Sigmoid colon (tissue), 7 donors: ENCODE results near the gene BHLHA15. TPM values are rescaled to one million over a fixed set of nuclear protein-coding genes. Genes with fewer than 3 reads are reported as not detected.

ENCODE experiments used
- DNase-seq: peaks from one replicate; pipeline ENCODE4 v3.0.0-alpha.2; 2019
- H3K27ac ChIP-seq, 4 donors: fragments of 200-600 bp; sonication (generic); one replicate each; pipeline ENCODE4 v1.5.1; 2016 to 2019; ENCODE audit warnings: mild to moderate bottlenecking in 1 of 4
- H3K27me3 ChIP-seq, 3 donors: fragments of 200-600 bp; sonication (generic); one replicate each; pipeline ENCODE4 v1.5.1; 2019; ENCODE audit warnings: mild to moderate bottlenecking in 1 of 3
- H3K36me3 ChIP-seq, 4 donors: fragments of 200-600 bp; sonication (generic); one replicate each; pipeline ENCODE4 v1.5.1; 2016 to 2019
- H3K4me1 ChIP-seq, 4 donors: fragments of 200-600 bp; sonication (generic); one replicate each; pipeline ENCODE4 v1.5.1; 2017 to 2019
- H3K4me3 ChIP-seq, 4 donors: fragments of 200-600 bp; sonication (generic); one replicate each; pipeline ENCODE4 v1.5.1; 2017 to 2019; ENCODE audit warnings: mild to moderate bottlenecking in 2 of 4, moderate library complexity in 1 of 4
- H3K9me3 ChIP-seq, 4 donors: fragments of 200-600 bp in 3 of 4; sonication (generic) in 3 of 4; one replicate each; pipeline versions ENCODE4 v1.5.1 to v1.6.1; 2013 to 2019
- EP300 ChIP-seq, 4 donors: sonication (generic); formaldehyde crosslinking; IDR thresholded peaks; one replicate each; pipeline ENCODE4 v1.6.1; 2017; ENCODE audit warnings: antibody characterized with exemption in 4 of 4
- POLR2A ChIP-seq, 2 donors: fragments of 450-650 bp; IDR thresholded peaks; one replicate each; pipeline ENCODE4 v1.6.1; 2016; ENCODE audit warnings: antibody characterized with exemption in 2 of 2, mild to moderate bottlenecking in 2 of 2, moderate library complexity in 2 of 2
- POLR2AphosphoS5 ChIP-seq, 4 donors: sonication (generic); formaldehyde crosslinking; IDR thresholded peaks; one replicate each; pipeline ENCODE4 v1.6.1; 2017; ENCODE audit warnings: antibody characterized with exemption in 4 of 4
- WGBS, 2 donors: extraction: QIAGEN DNeasy Blood & Tissue Kit; methylation state at CpG; one replicate each; pipeline ENCODE4 v1.1.7; 2013; 5-methylcytosine and 5-hydroxymethylcytosine counted together
- intact Hi-C: fragments of 100-400 bp; cut with DNase I; formaldehyde crosslinking; loops from one replicate; pipeline ENCODE4 v1.15.1; 2023
- polyA plus RNA-seq, 3 donors: library from polyadenylated mRNA; stranded (reverse); fragments of 200-250 nt; gene quantifications; one replicate each; pipeline ENCODE4 v1.2.3, GENCODE V29; 2013
- total RNA-seq, 4 donors: library from RNA; depleted of rRNA; stranded (reverse); fragments of >200 nt; gene quantifications; one replicate each; pipeline ENCODE4 v1.1.0, GENCODE V29; 2016
- TF ChIP-seq, protein P1 (sequence below), 4 experiments: fragments of 450-650 bp in 3 of 4; fragments of 200-600 bp in 1 of 4; IDR thresholded peaks; one replicate each; pipeline ENCODE4 v1.5.1; 2016 to 2019; ENCODE audit warnings: antibody characterized with exemption in 4 of 4, mild to moderate bottlenecking in 3 of 4, moderate library complexity in 2 of 4
- donor health status: healthy with polysubstance abuse.
- donor health status: Bipolar disorder and iron deficiency.
- donor health status: healthy.

BHLHA15 gene
- total and polyA plus RNA-seq, 7 donors = 1.2 to 1.4 TPM; not detected in 5

DNA sequence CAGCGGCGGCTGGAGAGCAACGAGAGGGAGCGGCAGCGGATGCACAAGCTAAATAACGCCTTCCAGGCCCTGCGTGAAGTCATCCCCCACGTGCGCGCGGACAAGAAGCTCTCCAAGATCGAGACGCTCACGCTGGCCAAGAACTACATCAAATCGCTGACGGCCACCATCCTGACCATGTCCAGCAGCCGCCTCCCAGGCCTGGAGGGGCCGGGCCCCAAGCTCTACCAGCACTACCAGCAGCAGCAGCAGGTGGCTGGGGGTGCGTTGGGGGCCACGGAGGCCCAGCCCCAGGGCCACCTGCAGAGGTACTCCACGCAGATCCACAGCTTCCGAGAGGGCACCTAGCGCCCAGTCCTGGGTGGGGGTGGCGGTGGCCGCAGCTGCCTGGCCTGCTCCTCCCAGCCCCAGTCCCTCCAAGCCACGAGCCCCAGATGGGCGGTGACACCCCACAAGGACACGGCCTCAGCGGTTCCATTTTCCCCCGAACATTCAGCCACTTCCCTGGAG is 1.3 kb downstream of the BHLHA15 start:
- WGBS, 2 donors = 89 to 93% methylated on average over 30 of the region's 30 CpGs
- TF ChIP-seq EP300 (IDR thresholded peaks at IDR 0.05) = no peak
- no peak for TF ChIP-seq POLR2A (IDR thresholded peaks at IDR 0.05)
- no peak for TF ChIP-seq POLR2AphosphoS5 (IDR thresholded peaks at IDR 0.05)
- TF ChIP-seq, protein P1, sequence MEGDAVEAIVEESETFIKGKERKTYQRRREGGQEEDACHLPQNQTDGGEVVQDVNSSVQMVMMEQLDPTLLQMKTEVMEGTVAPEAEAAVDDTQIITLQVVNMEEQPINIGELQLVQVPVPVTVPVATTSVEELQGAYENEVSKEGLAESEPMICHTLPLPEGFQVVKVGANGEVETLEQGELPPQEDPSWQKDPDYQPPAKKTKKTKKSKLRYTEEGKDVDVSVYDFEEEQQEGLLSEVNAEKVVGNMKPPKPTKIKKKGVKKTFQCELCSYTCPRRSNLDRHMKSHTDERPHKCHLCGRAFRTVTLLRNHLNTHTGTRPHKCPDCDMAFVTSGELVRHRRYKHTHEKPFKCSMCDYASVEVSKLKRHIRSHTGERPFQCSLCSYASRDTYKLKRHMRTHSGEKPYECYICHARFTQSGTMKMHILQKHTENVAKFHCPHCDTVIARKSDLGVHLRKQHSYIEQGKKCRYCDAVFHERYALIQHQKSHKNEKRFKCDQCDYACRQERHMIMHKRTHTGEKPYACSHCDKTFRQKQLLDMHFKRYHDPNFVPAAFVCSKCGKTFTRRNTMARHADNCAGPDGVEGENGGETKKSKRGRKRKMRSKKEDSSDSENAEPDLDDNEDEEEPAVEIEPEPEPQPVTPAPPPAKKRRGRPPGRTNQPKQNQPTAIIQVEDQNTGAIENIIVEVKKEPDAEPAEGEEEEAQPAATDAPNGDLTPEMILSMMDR (IDR thresholded peaks at IDR 0.05) = no peak
- no peak overlapping the region for H3K4me3 ChIP-seq
- intact Hi-C loops = no loop called here
- H3K27ac ChIP-seq = no peak overlapping the region
- H3K36me3 ChIP-seq = peaks cover 0 to 14% (median 6%) of the 10 kb centered on the region in 4 donors
- H3K27me3 ChIP-seq = peaks cover 7 to 24% (median 12%) of the 10 kb centered on the region in 3 donors
- H3K9me3 ChIP-seq = no peaks in the 10 kb centered on the region
- DNase-seq = peak; percentile 63
- H3K4me1 ChIP-seq = peaks cover 0 to 14% (median 7%) of the 10 kb centered on the region in 4 donors

DNA sequence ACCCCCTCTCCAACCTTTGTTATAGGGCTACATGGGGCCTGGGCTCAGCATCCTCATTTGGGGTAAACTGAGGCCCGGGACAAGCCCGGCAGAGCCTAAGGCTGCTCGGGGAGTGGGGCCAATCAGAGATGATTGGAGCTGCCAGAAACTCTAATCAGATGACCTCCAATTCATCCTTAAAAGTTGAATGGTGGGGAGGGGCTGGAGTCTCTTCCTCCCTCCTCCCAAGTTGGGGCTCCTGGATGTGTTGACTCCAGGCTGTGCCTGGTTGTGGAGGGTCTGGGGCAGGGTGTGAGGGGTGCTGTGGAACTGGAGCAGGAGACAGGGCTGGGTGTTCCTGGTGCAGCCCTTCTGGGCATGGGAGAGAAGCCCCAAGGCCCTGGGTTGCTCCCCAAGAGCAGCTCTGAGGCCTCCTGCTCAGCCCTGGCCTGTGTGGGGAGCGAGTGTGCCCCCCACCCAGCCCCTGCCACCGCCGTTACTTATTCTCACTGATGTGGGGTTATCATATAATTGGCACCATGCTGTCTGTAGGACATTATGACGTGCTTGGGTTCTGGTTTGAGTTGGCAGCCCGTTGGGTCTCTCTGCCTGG is 2.2 kb downstream of the BHLHA15 start:
- Histone ChIP-seq H3K9me3 (no peaks in the 10 kb centered on the region), H3K4me1 (peaks cover 0 to 14% (median 7%) of the 10 kb centered on the region in 4 donors), H3K27me3 (peaks cover 7 to 24% (median 12%) of the 10 kb centered on the region in 3 donors), H3K27ac (no peak overlapping the region), H3K4me3 (no peak overlapping the region), H3K36me3 (peaks cover 0 to 15% (median 8%) of the 10 kb centered on the region in 4 donors)
- peak; percentile 56 for DNase-seq
- intact Hi-C loops = no loop called here
- no peak for TF ChIP-seq POLR2AphosphoS5 (IDR thresholded peaks at IDR 0.05)
- TF ChIP-seq, protein P1 (IDR thresholded peaks at IDR 0.05) = no peak
- WGBS, 2 donors = 87 to 89% methylated on average over 8 of the region's 8 CpGs

DNA sequence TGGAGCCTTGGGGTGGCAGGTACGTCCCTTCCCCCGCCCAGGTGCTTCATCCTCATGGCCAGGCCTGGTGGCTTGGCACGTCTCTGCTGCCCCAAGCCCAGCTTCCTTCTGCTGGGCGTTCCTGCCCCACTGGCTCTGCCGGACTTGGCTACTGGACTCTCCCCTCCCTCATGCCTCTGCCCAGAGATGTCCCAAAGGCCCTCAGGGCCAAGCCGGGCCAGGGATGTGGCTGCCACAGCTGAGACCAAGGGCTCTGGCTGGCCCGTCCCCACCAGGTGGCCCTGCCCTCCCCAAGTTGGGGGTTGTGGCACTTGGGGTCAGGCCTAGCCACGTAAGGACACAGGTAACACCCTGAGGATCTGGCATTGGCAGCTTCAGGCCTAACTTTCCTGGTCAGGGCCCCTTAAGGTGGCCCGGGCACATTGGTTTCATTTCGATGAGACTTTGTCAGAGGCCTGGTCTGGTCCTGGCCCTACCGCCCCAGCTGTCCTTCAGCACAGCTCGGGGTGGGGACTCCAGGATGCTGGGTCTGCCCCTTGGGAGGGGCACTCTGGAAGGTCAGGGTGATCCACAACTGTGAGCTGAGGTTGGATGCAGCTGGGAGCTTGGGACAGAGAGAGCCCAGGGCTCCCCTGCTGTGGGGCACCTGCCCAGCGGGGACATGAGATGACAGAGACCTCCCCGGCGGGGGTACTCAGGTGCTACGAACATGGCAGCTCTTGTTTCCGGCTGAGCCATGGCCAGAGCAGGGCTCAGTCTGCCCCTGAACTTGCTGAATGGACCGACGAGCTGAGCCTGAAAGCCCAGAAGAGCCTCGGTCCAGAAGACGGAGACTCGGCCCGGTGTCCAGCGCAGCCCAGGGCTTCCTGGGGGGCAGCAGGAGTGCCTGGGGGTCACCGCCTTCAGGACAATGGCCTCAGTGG is 2.9 kb downstream of the BHLHA15 start:
- H3K27me3 ChIP-seq = peaks cover 7 to 24% (median 12%) of the 10 kb centered on the region in 3 donors
- 84 to 92% methylated on average over 25 of the region's 25 CpGs for WGBS, 2 donors
- intact Hi-C loops = no loop called here
- DNase-seq = peak; percentile 43
- peaks cover 0 to 14% (median 7%) of the 10 kb centered on the region in 4 donors for H3K4me1 ChIP-seq
- no peak overlapping the region for H3K4me3 ChIP-seq
- H3K9me3 ChIP-seq = no peaks in the 10 kb centered on the region
- H3K36me3 ChIP-seq = peaks cover 0 to 15% (median 8%) of the 10 kb centered on the region in 4 donors
- H3K27ac ChIP-seq = no peak overlapping the region
- no peak for TF ChIP-seq POLR2AphosphoS5 (IDR thresholded peaks at IDR 0.05)
- no peak for TF ChIP-seq EP300 (IDR thresholded peaks at IDR 0.05)
- no peak for TF ChIP-seq POLR2A (IDR thresholded peaks at IDR 0.05)
- TF ChIP-seq, protein P1 (IDR thresholded peaks at IDR 0.05) = no peak

DNA sequence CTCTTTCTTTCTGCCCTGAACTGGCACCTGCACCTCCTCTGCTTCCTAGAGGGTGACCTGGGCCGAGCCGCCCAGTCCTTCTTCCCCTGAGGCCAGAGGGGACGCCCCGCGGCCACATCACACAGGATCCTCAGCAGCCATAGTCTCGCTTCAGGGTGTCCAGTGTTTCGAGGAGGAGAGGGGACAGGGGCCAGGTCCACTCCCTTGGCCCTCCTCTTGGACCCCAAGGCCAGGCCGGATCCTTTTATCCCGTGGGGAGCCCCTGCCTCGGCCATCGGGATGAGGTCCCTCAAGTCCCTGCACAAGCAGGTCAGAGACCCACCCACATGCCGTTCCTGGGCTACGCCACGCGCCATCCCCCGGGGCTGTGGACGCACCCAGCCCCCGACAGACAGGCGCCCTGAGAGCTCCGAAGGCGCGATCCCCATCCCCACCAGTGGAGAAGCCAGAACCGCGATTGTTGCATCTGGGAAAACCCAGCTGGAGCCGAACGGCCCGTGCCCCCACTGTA is 3.6 kb downstream of the BHLHA15 start:
- peaks cover 0 to 21% (median 8%) of the 10 kb centered on the region in 4 donors for H3K36me3 ChIP-seq
- 95 to 96% methylated on average over 27 of the region's 27 CpGs for WGBS, 2 donors
- H3K4me1 ChIP-seq = peaks cover 0 to 14% (median 7%) of the 10 kb centered on the region in 4 donors
- H3K9me3 ChIP-seq = no peaks in the 10 kb centered on the region
- H3K4me3 ChIP-seq = no peak overlapping the region
- intact Hi-C loops = no loop called here
- peak; percentile 55 for DNase-seq
- peaks cover 7 to 24% (median 12%) of the 10 kb centered on the region in 3 donors for H3K27me3 ChIP-seq
- no peak overlapping the region for H3K27ac ChIP-seq
- TF ChIP-seq POLR2A (IDR thresholded peaks at IDR 0.05) (no peak), POLR2AphosphoS5 (IDR thresholded peaks at IDR 0.05) (no peak), EP300 (IDR thresholded peaks at IDR 0.05) (no peak)
- TF ChIP-seq, protein P1 (IDR thresholded peaks at IDR 0.05) = no peak
